GM12875 (cell line): Measurements from ENCODE around the gene A4GNT.

Experiments
- H3K4me3 ChIP-seq: one replicate; pipeline ENCODE4 v1.5.1; 2011; ENCODE audit warnings: low read depth, low read length, control low read depth
- TF ChIP-seq, protein P1 (sequence below): IDR thresholded peaks from 2 replicates; pipeline ENCODE4 v1.5.1; 2011; ENCODE audit warnings: low read depth, mild to moderate bottlenecking, control low read depth, inconsistent platforms, low read length, moderate library complexity, borderline replicate concordance; ENCODE audit not compliant: insufficient read depth

The A4GNT gene

DNA sequence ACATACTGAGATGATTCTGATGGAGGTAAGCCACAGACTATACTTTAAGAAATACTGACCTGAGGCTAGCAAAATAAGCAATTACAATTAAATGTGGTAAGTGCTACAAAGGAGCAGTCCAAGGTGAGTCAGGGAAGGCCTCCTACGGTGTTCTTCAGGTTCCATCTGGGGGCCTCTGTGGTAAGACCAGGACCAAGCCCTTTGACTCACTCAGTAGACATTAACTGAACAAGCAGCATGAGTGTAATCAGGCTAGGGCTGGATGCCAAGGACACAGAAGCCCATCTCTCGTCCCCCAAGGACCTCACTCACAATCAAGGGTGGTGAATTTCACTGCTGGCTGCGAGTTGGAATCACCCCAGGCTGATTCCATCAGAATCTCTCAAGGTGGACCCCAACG is 54.1 kb downstream of the A4GNT start:
- TF ChIP-seq, protein P1, sequence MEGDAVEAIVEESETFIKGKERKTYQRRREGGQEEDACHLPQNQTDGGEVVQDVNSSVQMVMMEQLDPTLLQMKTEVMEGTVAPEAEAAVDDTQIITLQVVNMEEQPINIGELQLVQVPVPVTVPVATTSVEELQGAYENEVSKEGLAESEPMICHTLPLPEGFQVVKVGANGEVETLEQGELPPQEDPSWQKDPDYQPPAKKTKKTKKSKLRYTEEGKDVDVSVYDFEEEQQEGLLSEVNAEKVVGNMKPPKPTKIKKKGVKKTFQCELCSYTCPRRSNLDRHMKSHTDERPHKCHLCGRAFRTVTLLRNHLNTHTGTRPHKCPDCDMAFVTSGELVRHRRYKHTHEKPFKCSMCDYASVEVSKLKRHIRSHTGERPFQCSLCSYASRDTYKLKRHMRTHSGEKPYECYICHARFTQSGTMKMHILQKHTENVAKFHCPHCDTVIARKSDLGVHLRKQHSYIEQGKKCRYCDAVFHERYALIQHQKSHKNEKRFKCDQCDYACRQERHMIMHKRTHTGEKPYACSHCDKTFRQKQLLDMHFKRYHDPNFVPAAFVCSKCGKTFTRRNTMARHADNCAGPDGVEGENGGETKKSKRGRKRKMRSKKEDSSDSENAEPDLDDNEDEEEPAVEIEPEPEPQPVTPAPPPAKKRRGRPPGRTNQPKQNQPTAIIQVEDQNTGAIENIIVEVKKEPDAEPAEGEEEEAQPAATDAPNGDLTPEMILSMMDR, result no peak
- no peak overlapping the region for H3K4me3 ChIP-seq
